HCT116 (cell line): ENCODE data around the gene GARS1. TPM values are rescaled to one million over a fixed set of nuclear protein-coding genes. Genes with fewer than 3 reads are reported as not detected.

Experiments
- ATAC-seq: fragments of 200-7000 bp; cut with Tn5 transposase; 2 replicates; pipeline ENCODE4 v1.9.1; 2020; ENCODE audit warnings: mild to moderate bottlenecking, moderate library complexity
- BruUV-seq: library from RNA; stranded (reverse); fragments of 400-500 nt; replicated peaks from 2 replicates; lab custom pipeline; 2021; lab: Mats Ljungman, UMichigan
- CTCF ChIA-PET: fragments of 300-600 bp; sonication (Branson Sonifier 250); formaldehyde crosslinking; loops from one replicate; lab custom pipeline; 2021; ENCODE audit warnings: antibody characterized with exemption; lab: Charles Lee
- POLR2A ChIA-PET: fragments of 300-600, 350-600 bp; sonication (Branson Sonifier 250); formaldehyde crosslinking; loops from one replicate; lab custom pipeline; 2021; ENCODE audit warnings: antibody characterized with exemption; lab: Charles Lee
- RAD21 ChIA-PET, 2 experiments: fragments of 300-600 bp; sonication (Branson Sonifier 250); formaldehyde crosslinking; loops; one replicate each; lab custom pipeline; 2023; ENCODE audit warnings: low total read pairs in 2 of 2; ENCODE audit not compliant: uncharacterized antibody in 2 of 2, unreplicated experiment in 2 of 2, low non-redundant PET in 1 of 2; lab: Charles Lee
- DNase-seq: peaks from one replicate; pipeline ENCODE4 v3.0.0-alpha.2; 2010; ENCODE audit warnings: low read depth, low spot score
- H2AFZ ChIP-seq: fragments of 200-600 bp; shearing (Covaris generic), sonication (generic); 2 replicates; pipeline ENCODE4 v1.6.1; 2017; ENCODE audit warnings: low read depth, mixed run types, mixed read lengths, antibody characterized with exemption, low read length; ENCODE audit not compliant: poor library complexity, severe bottlenecking
- H3K27ac ChIP-seq: 2 replicates; pipeline ENCODE4 v1.5.1; 2012; ENCODE audit warnings: low read depth, low read length
- H3K27me3 ChIP-seq: fragments of 200-600 bp; sonication (generic); 2 replicates; pipeline ENCODE4 v1.6.1; 2016; ENCODE audit warnings: mixed run types, low read length, mixed read lengths; ENCODE audit not compliant: insufficient read depth
- H3K36me3 ChIP-seq, 2 experiments: fragments of 200-500 bp in 1 of 2; fragments of 200-600 bp in 1 of 2; sonication (Bioruptor generic) in 1 of 2; sonication (generic) in 1 of 2; 2 replicates each; pipeline versions ENCODE4 v1.5.1 to v1.6.1; 2014 to 2016; ENCODE audit warnings: low read length in 2 of 2, inconsistent platforms in 1 of 2, mixed read lengths in 1 of 2, mixed run types in 1 of 2; ENCODE audit not compliant: insufficient read depth in 2 of 2, control insufficient read depth in 1 of 2
- H3K4me1 ChIP-seq, 2 experiments: fragments of 200-600 bp in 1 of 2; sonication (generic) in 1 of 2; 2 replicates each; pipeline versions ENCODE4 v1.5.1 to v1.6.1; 2012 to 2017; ENCODE audit warnings: low read length in 2 of 2, inconsistent platforms in 1 of 2, mild to moderate bottlenecking in 1 of 2, mixed read lengths in 1 of 2, mixed run types in 1 of 2, moderate library complexity in 1 of 2; ENCODE audit not compliant: insufficient read depth in 2 of 2, control insufficient read depth in 1 of 2
- H3K4me2 ChIP-seq: fragments of 200-600 bp; sonication (generic); 2 replicates; pipeline ENCODE4 v1.6.1; 2017; ENCODE audit warnings: mixed run types, low read length, mixed read lengths
- H3K4me3 ChIP-seq, 2 experiments: fragments of 200-600 bp in 1 of 2; sonication (generic) in 1 of 2; replicated peaks in 1 of 2; 2 replicates each; pipeline ENCODE4 v1.5.1; 2011 to 2016; ENCODE audit warnings: low read length in 2 of 2, control low read depth in 1 of 2, low read depth in 1 of 2, mild to moderate bottlenecking in 1 of 2, mixed read lengths in 1 of 2, mixed run types in 1 of 2
- H3K79me2 ChIP-seq: fragments of 200-600 bp; sonication (generic); 2 replicates; pipeline ENCODE4 v1.6.1; 2017; ENCODE audit warnings: mild to moderate bottlenecking, mixed run types, low read length, moderate library complexity, mixed read lengths; ENCODE audit not compliant: insufficient read depth
- H3K9ac ChIP-seq: fragments of 200-600 bp; sonication (generic); 2 replicates; pipeline ENCODE4 v1.6.1; 2016; ENCODE audit warnings: low read length, mixed read lengths
- H3K9me2 ChIP-seq: fragments of 200-600 bp; sonication (generic), shearing (Covaris generic); 2 replicates; pipeline ENCODE4 v1.6.1; 2017; ENCODE audit warnings: mixed run types, mild to moderate bottlenecking, moderate library complexity; ENCODE audit not compliant: insufficient read depth
- H3K9me3 ChIP-seq, 2 experiments: fragments of 200-500 bp in 1 of 2; fragments of 200-600 bp in 1 of 2; sonication (Bioruptor generic) in 1 of 2; sonication (generic) in 1 of 2; 2 replicates each; pipeline ENCODE4 v1.6.1; 2014 to 2017; ENCODE audit warnings: low read length in 2 of 2, mixed read lengths in 2 of 2, inconsistent platforms in 1 of 2, low read depth in 1 of 2, mild to moderate bottlenecking in 1 of 2, mixed run types in 1 of 2, moderate library complexity in 1 of 2; ENCODE audit not compliant: control insufficient read depth in 1 of 2, insufficient read depth in 1 of 2
- H4K20me1 ChIP-seq: fragments of 200-600 bp; sonication (generic), shearing (Covaris generic); 2 replicates; pipeline ENCODE4 v1.6.1; 2017; ENCODE audit warnings: mixed run types, mild to moderate bottlenecking, moderate library complexity; ENCODE audit not compliant: insufficient read depth
- EZH2phosphoT487 ChIP-seq: fragments of 200-600 bp; IDR thresholded peaks from 2 replicates; pipeline ENCODE4 v1.6.1; 2018; ENCODE audit warnings: antibody characterized with exemption, borderline replicate concordance
- FOSL1 ChIP-seq: IDR thresholded peaks from 2 replicates; pipeline ENCODE4 v1.6.1; 2012; ENCODE audit warnings: low read depth
- POLR2A ChIP-seq: IDR thresholded peaks from 2 replicates; pipeline ENCODE4 v1.7.0; 2011; ENCODE audit warnings: borderline replicate concordance; ENCODE audit not compliant: insufficient read depth, insufficient read length; ENCODE audit errors: extremely low read depth
- SRF ChIP-seq: IDR thresholded peaks from 2 replicates; pipeline ENCODE4 v1.6.1; 2012; ENCODE audit warnings: low read depth
- YY1 ChIP-seq: IDR thresholded peaks from 2 replicates; pipeline ENCODE4 v1.6.1; 2011; ENCODE audit warnings: low read length, low read depth, moderate library complexity, mild to moderate bottlenecking; ENCODE audit not compliant: insufficient replicate concordance; ENCODE audit errors: extremely low read depth
- ZNF274 ChIP-seq: fragments of 200-500 bp; sonication (Bioruptor generic); IDR thresholded peaks from 2 replicates; pipeline ENCODE4 v1.6.1; 2014; ENCODE audit warnings: mild to moderate bottlenecking, low read depth, low read length, inconsistent platforms
- intact Hi-C: fragments of 100-400 bp; cut with micrococcal nuclease; formaldehyde crosslinking; loops from 2 replicates; pipeline ENCODE4 v1.10.0; 2022
- total RNA-seq: library from RNA; stranded (reverse); gene quantifications from one replicate; pipeline ENCODE4 v1.2.1, GENCODE V29; 2021; ENCODE audit not compliant: unreplicated experiment
- TF ChIP-seq, protein P1 (sequence below): IDR thresholded peaks from 2 replicates; pipeline ENCODE4 v1.6.1; 2012
- TF ChIP-seq, protein P2 (sequence below): IDR thresholded peaks from 2 replicates; pipeline ENCODE4 v1.6.1; 2012; ENCODE audit warnings: low read depth
- TF ChIP-seq, protein P3 (sequence below): IDR thresholded peaks from 2 replicates; pipeline ENCODE4 v1.6.1; 2012
- TF ChIP-seq, protein P4 (sequence below), 3 experiments: fragments of 200-600 bp in 1 of 3; sonication (generic) in 1 of 3; IDR thresholded peaks in 2 of 3; conservative IDR thresholded peaks in 1 of 3; 2 replicates each; pipeline ENCODE4 v1.5.1; 2012 to 2017; ENCODE audit warnings: low read depth in 2 of 3, low read length in 2 of 3, antibody characterized with exemption in 1 of 3, borderline replicate concordance in 1 of 3, control low read depth in 1 of 3, mild to moderate bottlenecking in 1 of 3, mixed read lengths in 1 of 3, mixed run types in 1 of 3, moderate library complexity in 1 of 3; ENCODE audit not compliant: insufficient read depth in 1 of 3

The GARS1 gene
- total RNA-seq, 1 experiment from 2014 or later = 329 TPM

DNA sequence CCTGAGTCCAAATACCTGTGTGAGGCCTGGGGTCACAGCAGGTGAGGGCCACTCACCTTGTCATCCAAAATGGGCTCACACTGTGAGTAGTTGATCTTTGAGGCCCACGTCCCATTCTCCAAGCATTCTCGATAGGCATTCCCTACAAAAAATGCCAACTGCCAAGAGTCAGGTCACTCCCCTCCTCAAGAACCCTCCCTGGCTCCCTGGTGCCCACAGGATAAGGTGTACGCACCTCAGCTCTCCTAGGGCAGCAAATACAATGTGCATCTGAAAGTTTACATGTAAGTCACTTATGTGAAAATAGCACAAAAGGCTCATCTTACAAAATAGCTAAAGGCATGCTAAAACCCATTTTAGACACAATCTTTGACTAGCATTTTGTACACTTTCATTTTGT is 72.5 kb downstream of the GARS1 start:
- ChIA-PET CTCF (no interaction called here), RAD21 (no interaction called here), POLR2A (no interaction called here)
- Histone ChIP-seq H3K36me3 (no peaks in the 10 kb centered on the region), H3K27ac (no peak overlapping the region), H4K20me1 (no peaks in the 10 kb centered on the region), H2AFZ (no peak overlapping the region), H3K4me1 (no peaks in the 10 kb centered on the region), H3K9me2 (no peaks in the 10 kb centered on the region), H3K27me3 (peaks cover 10% of the 10 kb centered on the region; the same call in 1 of the 2 replicates), H3K9ac (no peak overlapping the region), H3K4me3 (no peak overlapping the region), H3K4me2 (no peak overlapping the region), H3K79me2 (no peaks in the 10 kb centered on the region), H3K9me3 (no peaks in the 10 kb centered on the region)
- TF ChIP-seq, protein P1, sequence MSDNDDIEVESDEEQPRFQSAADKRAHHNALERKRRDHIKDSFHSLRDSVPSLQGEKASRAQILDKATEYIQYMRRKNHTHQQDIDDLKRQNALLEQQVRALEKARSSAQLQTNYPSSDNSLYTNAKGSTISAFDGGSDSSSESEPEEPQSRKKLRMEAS = no peak
- no peak for TF ChIP-seq EZH2phosphoT487
- no peak for TF ChIP-seq ZNF274
- TF ChIP-seq, protein P2, sequence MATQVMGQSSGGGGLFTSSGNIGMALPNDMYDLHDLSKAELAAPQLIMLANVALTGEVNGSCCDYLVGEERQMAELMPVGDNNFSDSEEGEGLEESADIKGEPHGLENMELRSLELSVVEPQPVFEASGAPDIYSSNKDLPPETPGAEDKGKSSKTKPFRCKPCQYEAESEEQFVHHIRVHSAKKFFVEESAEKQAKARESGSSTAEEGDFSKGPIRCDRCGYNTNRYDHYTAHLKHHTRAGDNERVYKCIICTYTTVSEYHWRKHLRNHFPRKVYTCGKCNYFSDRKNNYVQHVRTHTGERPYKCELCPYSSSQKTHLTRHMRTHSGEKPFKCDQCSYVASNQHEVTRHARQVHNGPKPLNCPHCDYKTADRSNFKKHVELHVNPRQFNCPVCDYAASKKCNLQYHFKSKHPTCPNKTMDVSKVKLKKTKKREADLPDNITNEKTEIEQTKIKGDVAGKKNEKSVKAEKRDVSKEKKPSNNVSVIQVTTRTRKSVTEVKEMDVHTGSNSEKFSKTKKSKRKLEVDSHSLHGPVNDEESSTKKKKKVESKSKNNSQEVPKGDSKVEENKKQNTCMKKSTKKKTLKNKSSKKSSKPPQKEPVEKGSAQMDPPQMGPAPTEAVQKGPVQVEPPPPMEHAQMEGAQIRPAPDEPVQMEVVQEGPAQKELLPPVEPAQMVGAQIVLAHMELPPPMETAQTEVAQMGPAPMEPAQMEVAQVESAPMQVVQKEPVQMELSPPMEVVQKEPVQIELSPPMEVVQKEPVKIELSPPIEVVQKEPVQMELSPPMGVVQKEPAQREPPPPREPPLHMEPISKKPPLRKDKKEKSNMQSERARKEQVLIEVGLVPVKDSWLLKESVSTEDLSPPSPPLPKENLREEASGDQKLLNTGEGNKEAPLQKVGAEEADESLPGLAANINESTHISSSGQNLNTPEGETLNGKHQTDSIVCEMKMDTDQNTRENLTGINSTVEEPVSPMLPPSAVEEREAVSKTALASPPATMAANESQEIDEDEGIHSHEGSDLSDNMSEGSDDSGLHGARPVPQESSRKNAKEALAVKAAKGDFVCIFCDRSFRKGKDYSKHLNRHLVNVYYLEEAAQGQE = no peak
- TF ChIP-seq POLR2A = no peak
- TF ChIP-seq, protein P3, sequence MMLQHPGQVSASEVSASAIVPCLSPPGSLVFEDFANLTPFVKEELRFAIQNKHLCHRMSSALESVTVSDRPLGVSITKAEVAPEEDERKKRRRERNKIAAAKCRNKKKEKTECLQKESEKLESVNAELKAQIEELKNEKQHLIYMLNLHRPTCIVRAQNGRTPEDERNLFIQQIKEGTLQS = no peak
- TF ChIP-seq FOSL1 = no peak
- no peak for TF ChIP-seq YY1
- no peak for TF ChIP-seq SRF
- TF ChIP-seq, protein P4, sequence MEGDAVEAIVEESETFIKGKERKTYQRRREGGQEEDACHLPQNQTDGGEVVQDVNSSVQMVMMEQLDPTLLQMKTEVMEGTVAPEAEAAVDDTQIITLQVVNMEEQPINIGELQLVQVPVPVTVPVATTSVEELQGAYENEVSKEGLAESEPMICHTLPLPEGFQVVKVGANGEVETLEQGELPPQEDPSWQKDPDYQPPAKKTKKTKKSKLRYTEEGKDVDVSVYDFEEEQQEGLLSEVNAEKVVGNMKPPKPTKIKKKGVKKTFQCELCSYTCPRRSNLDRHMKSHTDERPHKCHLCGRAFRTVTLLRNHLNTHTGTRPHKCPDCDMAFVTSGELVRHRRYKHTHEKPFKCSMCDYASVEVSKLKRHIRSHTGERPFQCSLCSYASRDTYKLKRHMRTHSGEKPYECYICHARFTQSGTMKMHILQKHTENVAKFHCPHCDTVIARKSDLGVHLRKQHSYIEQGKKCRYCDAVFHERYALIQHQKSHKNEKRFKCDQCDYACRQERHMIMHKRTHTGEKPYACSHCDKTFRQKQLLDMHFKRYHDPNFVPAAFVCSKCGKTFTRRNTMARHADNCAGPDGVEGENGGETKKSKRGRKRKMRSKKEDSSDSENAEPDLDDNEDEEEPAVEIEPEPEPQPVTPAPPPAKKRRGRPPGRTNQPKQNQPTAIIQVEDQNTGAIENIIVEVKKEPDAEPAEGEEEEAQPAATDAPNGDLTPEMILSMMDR (IDR thresholded peaks at IDR 0.05 in 2 of 3, conservative IDR thresholded peaks at IDR 0.05 in 1 of 3; ENCODE audit: borderline replicate concordance in 1 of 3, insufficient read depth in 1 of 3, low read depth in 2 of 3, low read length in 2 of 3) = no peak
- ATAC-seq = no peak
- intact Hi-C loops = no loop called here
- BruUV-seq = no TSS peak
- no peak for DNase-seq
